HG03175 (cell line): ENCODE measurements around the gene HID1.
"Not testable (repeated sequence)": the region's sequence is repeated elsewhere in the genome, so short reads cannot be mapped to it uniquely, and the experiment has no call there.

ENCODE experiments used
- ATAC-seq: cut with Tn5 transposase; IDR thresholded peaks from one replicate; pipeline ENCODE4 v1.9.1; 2021; ENCODE audit warnings: mild to moderate bottlenecking, moderate library complexity; ENCODE audit not compliant: unreplicated experiment

The HID1 gene

GRCh38 chr17:74971069-74971841 lies 1.3 kb downstream of the HID1 start:
- ATAC-seq, result no peak

- no peak for ATAC-seq
Observed at GRCh38 chr17:74970395-74970794, 2.2 kb downstream of the HID1 start.

GRCh38 chr17:74969501-74969900 lies 3.1 kb downstream of the HID1 start:
- not testable (repeated sequence) for ATAC-seq

- no peak for ATAC-seq
Observed at GRCh38 chr17:74968361-74968780, 4.2 kb downstream of the HID1 start.

- no peak for ATAC-seq
Observed at GRCh38 chr17:74964988-74965622, 7.5 kb downstream of the HID1 start.

- ATAC-seq, result no peak
Observed at GRCh38 chr17:74964246-74964761, 8.3 kb downstream of the HID1 start.

GRCh38 chr17:74963656-74964055 lies 8.9 kb downstream of the HID1 start:
- ATAC-seq, result no peak

- no peak for ATAC-seq
Observed at GRCh38 chr17:74962622-74963394, 9.8 kb downstream of the HID1 start.

GRCh38 chr17:74961657-74962350 lies 10.8 kb downstream of the HID1 start:
- ATAC-seq, result no peak

- no peak for ATAC-seq
Observed at GRCh38 chr17:74960570-74961342, 11.8 kb downstream of the HID1 start.

- ATAC-seq, result no peak
Observed at GRCh38 chr17:74959826-74960515, 12.6 kb downstream of the HID1 start.

- ATAC-seq, result no peak
Observed at GRCh38 chr17:74957935-74958740, 14.4 kb downstream of the HID1 start.

GRCh38 chr17:74956093-74956492 lies 16.5 kb downstream of the HID1 start:
- no peak for ATAC-seq

- ATAC-seq, result no peak
Observed at GRCh38 chr17:74954665-74955421, 17.7 kb downstream of the HID1 start.

GRCh38 chr17:74954115-74954514 lies 18.4 kb downstream of the HID1 start:
- no peak for ATAC-seq

GRCh38 chr17:74953134-74953687 lies 19.3 kb downstream of the HID1 start:
- ATAC-seq, result no peak

GRCh38 chr17:74952431-74953133 lies 20.0 kb downstream of the HID1 start:
- ATAC-seq, result no peak
